Nephron progenitor cell (in vitro differentiated cells): Measurements from ENCODE around the gene CMIP.
A peak's percentile ranks its signal among the peaks of the same experiment; 100 is the strongest.

Experiments
- DNase-seq: peaks from one replicate; pipeline ENCODE4 v3.0.0; 2021
- H3K27ac Mint-ChIP-seq: 2 replicates; pipeline ENCODE4 v1.8.0; 2021; ENCODE audit warnings: mild to moderate bottlenecking, moderate library complexity, mixed read lengths
- H3K27me3 Mint-ChIP-seq: 2 replicates; pipeline ENCODE4 v1.8.0; 2021; ENCODE audit warnings: mild to moderate bottlenecking, low read depth, mixed read lengths; ENCODE audit not compliant: poor library complexity
- H3K36me3 Mint-ChIP-seq: 2 replicates; pipeline ENCODE4 v1.8.0; 2021; ENCODE audit warnings: low read depth, mixed read lengths
- H3K4me1 Mint-ChIP-seq: 2 replicates; pipeline ENCODE4 v1.8.0; 2021; ENCODE audit warnings: mixed read lengths
- H3K4me3 Mint-ChIP-seq: 2 replicates; pipeline ENCODE4 v1.8.0; 2021; ENCODE audit warnings: mild to moderate bottlenecking, moderate library complexity, mixed read lengths
- H3K9me3 Mint-ChIP-seq: 2 replicates; pipeline ENCODE4 v1.8.0; 2021; ENCODE audit warnings: mild to moderate bottlenecking, moderate library complexity, mixed read lengths
- TF ChIP-seq, protein P1 (sequence below): fragments of 200-600 bp; sonication (generic); IDR thresholded peaks from 2 replicates; pipeline ENCODE4 v1.5.0; 2021; ENCODE audit warnings: antibody characterized with exemption

Gene CMIP

GRCh38 chr16:81650982-81651562 lies 206.5 kb downstream of the CMIP start:
- no peak overlapping the region for H3K4me3 Mint-ChIP-seq
- no peaks in the 10 kb centered on the region for H3K36me3 Mint-ChIP-seq
- TF ChIP-seq, protein P1, sequence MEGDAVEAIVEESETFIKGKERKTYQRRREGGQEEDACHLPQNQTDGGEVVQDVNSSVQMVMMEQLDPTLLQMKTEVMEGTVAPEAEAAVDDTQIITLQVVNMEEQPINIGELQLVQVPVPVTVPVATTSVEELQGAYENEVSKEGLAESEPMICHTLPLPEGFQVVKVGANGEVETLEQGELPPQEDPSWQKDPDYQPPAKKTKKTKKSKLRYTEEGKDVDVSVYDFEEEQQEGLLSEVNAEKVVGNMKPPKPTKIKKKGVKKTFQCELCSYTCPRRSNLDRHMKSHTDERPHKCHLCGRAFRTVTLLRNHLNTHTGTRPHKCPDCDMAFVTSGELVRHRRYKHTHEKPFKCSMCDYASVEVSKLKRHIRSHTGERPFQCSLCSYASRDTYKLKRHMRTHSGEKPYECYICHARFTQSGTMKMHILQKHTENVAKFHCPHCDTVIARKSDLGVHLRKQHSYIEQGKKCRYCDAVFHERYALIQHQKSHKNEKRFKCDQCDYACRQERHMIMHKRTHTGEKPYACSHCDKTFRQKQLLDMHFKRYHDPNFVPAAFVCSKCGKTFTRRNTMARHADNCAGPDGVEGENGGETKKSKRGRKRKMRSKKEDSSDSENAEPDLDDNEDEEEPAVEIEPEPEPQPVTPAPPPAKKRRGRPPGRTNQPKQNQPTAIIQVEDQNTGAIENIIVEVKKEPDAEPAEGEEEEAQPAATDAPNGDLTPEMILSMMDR, result no peak
- H3K27ac Mint-ChIP-seq, result peak overlapping the region; percentile 61
- no peaks in the 10 kb centered on the region for H3K27me3 Mint-ChIP-seq
- DNase-seq, result peak; percentile 66
- no peaks in the 10 kb centered on the region for H3K9me3 Mint-ChIP-seq
- H3K4me1 Mint-ChIP-seq, result peaks cover 85% of the 10 kb centered on the region

- H3K4me3 Mint-ChIP-seq, result peak overlapping the region; percentile 40
- no peak overlapping the region for H3K27ac Mint-ChIP-seq
- H3K27me3 Mint-ChIP-seq, result no peaks in the 10 kb centered on the region
- no peak for DNase-seq
- no peaks in the 10 kb centered on the region for H3K9me3 Mint-ChIP-seq
- no peaks in the 10 kb centered on the region for H3K36me3 Mint-ChIP-seq
- TF ChIP-seq, protein P1, result no peak
- peaks cover 79% of the 10 kb centered on the region for H3K4me1 Mint-ChIP-seq
These were observed 207.4 kb downstream of the CMIP start for GRCh38 chr16:81651758-81652718.

DNA sequence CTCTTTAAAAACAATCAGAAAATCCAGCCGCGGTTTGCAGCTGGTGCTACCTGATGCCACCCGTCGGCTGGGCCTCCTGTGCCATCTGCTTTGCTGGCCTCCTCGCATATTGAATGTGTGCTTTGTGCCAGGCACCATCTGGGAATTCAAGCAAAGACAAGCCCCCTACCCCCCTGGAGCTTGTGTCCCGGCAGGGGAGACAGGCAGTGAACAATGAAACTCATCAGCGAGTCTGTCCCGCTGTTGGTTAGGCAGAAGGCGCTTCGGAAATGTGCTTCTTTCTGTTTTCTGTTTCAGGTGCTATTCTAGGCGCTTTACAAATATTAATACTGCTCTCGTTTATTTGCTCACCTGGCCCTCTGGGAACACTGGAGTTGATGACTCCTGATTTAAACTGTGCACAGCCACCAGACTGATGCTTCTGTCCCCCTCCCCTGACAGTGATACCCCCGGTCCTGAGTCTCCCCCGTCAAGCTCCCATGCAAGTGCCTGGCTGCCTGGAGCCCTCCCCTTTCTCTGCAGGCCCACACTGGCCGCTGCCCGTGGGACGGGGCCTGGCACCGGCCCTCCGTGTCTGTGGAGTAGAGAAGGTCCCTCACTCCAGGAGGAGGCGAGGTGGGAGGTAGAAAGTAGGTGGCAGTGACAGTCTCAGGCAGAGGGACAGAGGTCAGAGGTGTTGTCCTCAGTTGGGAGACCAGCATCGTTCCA lies 208.3 kb downstream of the CMIP start:
- H3K4me3 Mint-ChIP-seq, result no peak overlapping the region
- TF ChIP-seq, protein P1, result no peak
- no peak for DNase-seq
- H3K9me3 Mint-ChIP-seq, result no peaks in the 10 kb centered on the region
- H3K36me3 Mint-ChIP-seq, result no peaks in the 10 kb centered on the region
- no peaks in the 10 kb centered on the region for H3K27me3 Mint-ChIP-seq
- peaks cover 70% of the 10 kb centered on the region for H3K4me1 Mint-ChIP-seq
- H3K27ac Mint-ChIP-seq, result no peak overlapping the region

- peaks cover 9% of the 10 kb centered on the region for H3K36me3 Mint-ChIP-seq
- H3K27ac Mint-ChIP-seq, result no peak overlapping the region
- no peaks in the 10 kb centered on the region for H3K9me3 Mint-ChIP-seq
- H3K4me1 Mint-ChIP-seq, result peaks cover 63% of the 10 kb centered on the region
- TF ChIP-seq, protein P1, result no peak
- H3K4me3 Mint-ChIP-seq, result no peak overlapping the region
- H3K27me3 Mint-ChIP-seq, result no peaks in the 10 kb centered on the region
- DNase-seq, result no peak
These were observed 209.7 kb downstream of the CMIP start for GRCh38 chr16:81654346-81654745.

DNA sequence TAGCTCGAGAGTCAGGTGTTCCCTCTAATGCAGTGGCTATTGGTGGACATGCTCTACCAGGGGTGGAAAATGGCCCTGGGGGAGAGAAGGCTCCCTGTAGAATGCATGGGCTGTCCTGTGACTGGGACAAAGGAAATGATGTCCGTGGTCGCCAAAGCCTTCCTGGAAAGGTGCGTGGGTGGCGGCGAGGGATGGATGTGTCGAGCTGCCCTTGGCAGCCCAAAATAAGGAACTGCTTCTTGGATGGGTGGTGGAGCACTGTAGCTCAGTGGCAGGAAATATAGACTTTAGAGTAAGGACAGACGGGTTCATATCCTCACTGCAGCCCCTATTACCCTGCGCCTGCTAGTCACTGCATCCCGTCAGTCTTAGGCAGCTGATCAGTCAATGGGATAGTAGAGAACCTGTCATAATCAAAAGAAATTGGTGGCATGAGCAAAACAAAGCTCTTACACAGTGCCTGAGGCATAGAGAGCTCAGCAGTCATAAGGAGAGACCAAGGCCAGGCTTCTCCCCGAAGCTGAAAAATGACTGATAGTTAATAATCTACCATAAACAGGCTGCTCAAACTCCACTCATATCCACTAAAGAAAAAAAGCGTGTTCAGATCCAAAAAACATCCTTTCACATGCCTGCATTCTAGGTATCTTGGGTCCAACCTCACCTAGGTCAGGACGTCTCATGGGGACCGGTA lies 211.0 kb downstream of the CMIP start:
- peaks cover 58% of the 10 kb centered on the region for H3K4me1 Mint-ChIP-seq
- no peaks in the 10 kb centered on the region for H3K27me3 Mint-ChIP-seq
- no peaks in the 10 kb centered on the region for H3K9me3 Mint-ChIP-seq
- H3K36me3 Mint-ChIP-seq, result peaks cover 11% of the 10 kb centered on the region
- TF ChIP-seq, protein P1, result no peak
- no peak for DNase-seq
- H3K27ac Mint-ChIP-seq, result peak overlapping the region; percentile 66
- H3K4me3 Mint-ChIP-seq, result no peak overlapping the region
